Measurements from ENCODE around the gene LPP. TPM values are rescaled to one million over a fixed set of nuclear protein-coding genes. Genes with fewer than 3 reads are reported as not detected.

The LPP gene
- total RNA-seq, 1 donor from 2014 or later: 132 TPM

- H3K27me3 Mint-ChIP-seq (ENCODE audit: low read depth): no peaks in the 10 kb centered on the region
- no peak for DNase-seq (ENCODE audit: low spot score in 2 of 2, unreplicated experiment in 2 of 2)
Measured at GRCh38 chr3:188571531-188572095, 417.7 kb downstream of the LPP start.

GRCh38 chr3:188573291-188573940 lies 419.5 kb downstream of the LPP start:
- TF ChIP-seq CTCF (IDR thresholded peaks at IDR 0.05; ENCODE audit: unreplicated experiment): no peak
- H3K4me1 Mint-ChIP-seq: peaks cover 18% of the 10 kb centered on the region
- H3K36me3 Mint-ChIP-seq: no peaks in the 10 kb centered on the region
- no peak for DNase-seq (ENCODE audit: low spot score in 2 of 2, unreplicated experiment in 2 of 2)
- H3K27me3 Mint-ChIP-seq (ENCODE audit: low read depth): no peaks in the 10 kb centered on the region
- H3K4me3 Mint-ChIP-seq: no peak overlapping the region
- no peak overlapping the region for H3K27ac Mint-ChIP-seq
- peaks cover 5% of the 10 kb centered on the region for H3K9me3 Mint-ChIP-seq

More at GRCh38 chr3:188571531-188572095, 417.7 kb downstream of the LPP start:
- H3K4me3 Mint-ChIP-seq: no peak overlapping the region
- TF ChIP-seq CTCF (IDR thresholded peaks at IDR 0.05; ENCODE audit: unreplicated experiment): no peak
- peaks cover 24% of the 10 kb centered on the region for H3K4me1 Mint-ChIP-seq
- no peak overlapping the region for H3K27ac Mint-ChIP-seq
- no peaks in the 10 kb centered on the region for H3K36me3 Mint-ChIP-seq
- peaks cover 5% of the 10 kb centered on the region for H3K9me3 Mint-ChIP-seq

GRCh38 chr3:188573956-188574355 lies 420.0 kb downstream of the LPP start:
- H3K36me3 Mint-ChIP-seq: peaks cover under 1% of the 10 kb centered on the region
- peaks cover 5% of the 10 kb centered on the region for H3K9me3 Mint-ChIP-seq
- DNase-seq (ENCODE audit: low spot score in 2 of 2, unreplicated experiment in 2 of 2): no peak
- no peaks in the 10 kb centered on the region for H3K27me3 Mint-ChIP-seq (ENCODE audit: low read depth)
- H3K4me3 Mint-ChIP-seq: no peak overlapping the region
- H3K4me1 Mint-ChIP-seq: peaks cover 18% of the 10 kb centered on the region
- no peak overlapping the region for H3K27ac Mint-ChIP-seq
- TF ChIP-seq CTCF (IDR thresholded peaks at IDR 0.05; ENCODE audit: unreplicated experiment): no peak

GRCh38 chr3:188574885-188575284 lies 420.9 kb downstream of the LPP start:
- Mint-ChIP-seq H3K4me3 (no peak overlapping the region), H3K4me1 (peaks cover 16% of the 10 kb centered on the region), H3K27ac (no peak overlapping the region), H3K27me3 (ENCODE audit: low read depth) (no peaks in the 10 kb centered on the region), H3K9me3 (peaks cover 5% of the 10 kb centered on the region), H3K36me3 (peaks cover 2% of the 10 kb centered on the region)
- no peak for TF ChIP-seq CTCF (IDR thresholded peaks at IDR 0.05; ENCODE audit: unreplicated experiment)
- DNase-seq (ENCODE audit: low spot score in 2 of 2, unreplicated experiment in 2 of 2): no peak

GRCh38 chr3:188575501-188575900 lies 421.5 kb downstream of the LPP start:
- no peak overlapping the region for H3K4me3 Mint-ChIP-seq
- peaks cover 5% of the 10 kb centered on the region for H3K9me3 Mint-ChIP-seq
- H3K27me3 Mint-ChIP-seq (ENCODE audit: low read depth): no peaks in the 10 kb centered on the region
- no peak overlapping the region for H3K27ac Mint-ChIP-seq
- H3K4me1 Mint-ChIP-seq: peaks cover 11% of the 10 kb centered on the region
- no peak for DNase-seq (ENCODE audit: low spot score in 2 of 2, unreplicated experiment in 2 of 2)
- TF ChIP-seq CTCF (IDR thresholded peaks at IDR 0.05; ENCODE audit: unreplicated experiment): no peak
- H3K36me3 Mint-ChIP-seq: peaks cover 4% of the 10 kb centered on the region

Data from mesothelial cell of epicardium (in vitro differentiated cells).